Activated T-cell treated with anti-CD3 and anti-CD28 coated beads for 48 hours (primary cell): ENCODE results near the gene CTIF.
"Not testable (repeated sequence)": the region's sequence is repeated elsewhere in the genome, so short reads cannot be mapped to it uniquely, and the experiment has no call there.

Experiments used
- DNase-seq: peaks from one replicate; pipeline ENCODE4 v3.0.0-alpha.2; 2020; ENCODE audit warnings: low read depth

CTIF gene

GRCh38 chr18:48708807-48709206, 170.0 kb downstream of the CTIF start:
- DNase-seq: no peak

GRCh38 chr18:48709371-48710062, 170.7 kb downstream of the CTIF start:
- no peak for DNase-seq

- DNase-seq: no peak
Observed at GRCh38 chr18:48711651-48712486, 173.0 kb downstream of the CTIF start.

GRCh38 chr18:48713309-48713708, 174.5 kb downstream of the CTIF start:
- no peak for DNase-seq

GRCh38 chr18:48714873-48715272, 176.0 kb downstream of the CTIF start:
- no peak for DNase-seq

GRCh38 chr18:48715711-48716361, 177.0 kb downstream of the CTIF start:
- DNase-seq: no peak

- DNase-seq: not testable (repeated sequence)
Observed at GRCh38 chr18:48717227-48717626, 178.4 kb downstream of the CTIF start.

GRCh38 chr18:48718251-48718959, 179.6 kb downstream of the CTIF start:
- DNase-seq: no peak

- DNase-seq: no peak
Observed at GRCh38 chr18:48719388-48719787, 180.6 kb downstream of the CTIF start.

GRCh38 chr18:48719974-48720654, 181.3 kb downstream of the CTIF start:
- no peak for DNase-seq

GRCh38 chr18:48720655-48721025, 181.8 kb downstream of the CTIF start:
- DNase-seq: no peak

GRCh38 chr18:48721312-48721711, 182.5 kb downstream of the CTIF start:
- DNase-seq: no peak

- DNase-seq: no peak
Observed at GRCh38 chr18:48723016-48723415, 184.2 kb downstream of the CTIF start.

GRCh38 chr18:48723837-48724236, 185.0 kb downstream of the CTIF start:
- DNase-seq: no peak

- no peak for DNase-seq
Observed at GRCh38 chr18:48724442-48724841, 185.6 kb downstream of the CTIF start.

GRCh38 chr18:48724939-48725338, 186.1 kb downstream of the CTIF start:
- no peak for DNase-seq

GRCh38 chr18:48725562-48725961, 186.7 kb downstream of the CTIF start:
- no peak for DNase-seq

GRCh38 chr18:48727681-48728080, 188.8 kb downstream of the CTIF start:
- no peak for DNase-seq

- DNase-seq: no peak
Observed at GRCh38 chr18:48728204-48728833, 189.5 kb downstream of the CTIF start.

GRCh38 chr18:48729404-48729803, 190.6 kb downstream of the CTIF start:
- no peak for DNase-seq

GRCh38 chr18:48730010-48730409, 191.2 kb downstream of the CTIF start:
- DNase-seq: no peak
